ENCODE results near the gene PIP5K1B. TPM values are rescaled to one million over a fixed set of nuclear protein-coding genes. Genes with fewer than 3 reads are reported as not detected.

Gene PIP5K1B
- polyA plus RNA-seq, 1 donor (not counting 4 experiments of a cell fraction or from before 2014, with no cell fraction given): not detected

DNA sequence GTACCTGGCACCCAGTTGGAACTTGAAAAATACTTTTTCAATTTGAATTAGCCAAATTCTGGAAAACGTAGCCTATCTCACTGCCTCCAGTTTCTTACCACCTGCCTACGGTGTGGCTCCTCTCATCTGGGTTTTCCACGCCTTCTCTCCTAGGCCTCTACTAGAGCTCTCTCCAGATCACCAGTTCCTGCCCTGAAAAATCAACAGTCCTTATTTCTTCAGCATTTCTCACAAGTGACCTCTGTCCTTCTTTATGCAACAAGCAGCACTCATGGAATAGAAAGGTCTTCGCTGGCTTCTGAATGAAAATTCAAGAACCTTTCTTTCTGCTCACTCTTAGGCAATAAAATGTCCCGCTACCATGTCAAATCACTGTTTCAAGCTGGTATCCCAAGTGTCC is 64.8 kb downstream of the PIP5K1B start:
- H3K9me3 ChIP-seq (ENCODE audit: control insufficient read depth, low read depth, low read length): no peaks in the 10 kb centered on the region
- H3K4me2 ChIP-seq (ENCODE audit: control insufficient read depth, extremely low read depth, insufficient read depth, low read depth, low read length): no peak overlapping the region
- H3K9ac ChIP-seq (ENCODE audit: control insufficient read depth, extremely low read depth, insufficient read depth, low read length): no peak overlapping the region
- H3K36me3 ChIP-seq (ENCODE audit: control insufficient read depth in 2 of 2, extremely low read depth in 1 of 2, insufficient read depth in 2 of 2, low read length in 2 of 2): no peaks in the 10 kb centered on the region
- H3K4me1 ChIP-seq (ENCODE audit: control insufficient read depth, extremely low read depth, insufficient read depth, low read length): no peaks in the 10 kb centered on the region
- dilution Hi-C loops (cut with MboI; ENCODE audit: extremely low pct_ligation_motif_present, low sequenced_read_pairs): no loop called here
- TF ChIP-seq, protein P1, sequence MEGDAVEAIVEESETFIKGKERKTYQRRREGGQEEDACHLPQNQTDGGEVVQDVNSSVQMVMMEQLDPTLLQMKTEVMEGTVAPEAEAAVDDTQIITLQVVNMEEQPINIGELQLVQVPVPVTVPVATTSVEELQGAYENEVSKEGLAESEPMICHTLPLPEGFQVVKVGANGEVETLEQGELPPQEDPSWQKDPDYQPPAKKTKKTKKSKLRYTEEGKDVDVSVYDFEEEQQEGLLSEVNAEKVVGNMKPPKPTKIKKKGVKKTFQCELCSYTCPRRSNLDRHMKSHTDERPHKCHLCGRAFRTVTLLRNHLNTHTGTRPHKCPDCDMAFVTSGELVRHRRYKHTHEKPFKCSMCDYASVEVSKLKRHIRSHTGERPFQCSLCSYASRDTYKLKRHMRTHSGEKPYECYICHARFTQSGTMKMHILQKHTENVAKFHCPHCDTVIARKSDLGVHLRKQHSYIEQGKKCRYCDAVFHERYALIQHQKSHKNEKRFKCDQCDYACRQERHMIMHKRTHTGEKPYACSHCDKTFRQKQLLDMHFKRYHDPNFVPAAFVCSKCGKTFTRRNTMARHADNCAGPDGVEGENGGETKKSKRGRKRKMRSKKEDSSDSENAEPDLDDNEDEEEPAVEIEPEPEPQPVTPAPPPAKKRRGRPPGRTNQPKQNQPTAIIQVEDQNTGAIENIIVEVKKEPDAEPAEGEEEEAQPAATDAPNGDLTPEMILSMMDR (optimal IDR thresholded peaks at IDR 0.05 in 1 of 3, IDR thresholded peaks at IDR 0.05 in 1 of 3, conservative IDR thresholded peaks at IDR 0.05 in 1 of 3; ENCODE audit: extremely low read depth in 1 of 3, insufficient read depth in 2 of 3, low read length in 3 of 3): no peak
- TF ChIP-seq EZH2 (IDR thresholded peaks at IDR 0.05; ENCODE audit: low read length): no peak
- H3K79me2 ChIP-seq (ENCODE audit: control insufficient read depth, insufficient read depth, low read length): no peaks in the 10 kb centered on the region
- H3K27ac ChIP-seq (ENCODE audit: control insufficient read depth, insufficient read depth, low read length): no peak overlapping the region
- no peaks in the 10 kb centered on the region for H3K9me1 ChIP-seq (ENCODE audit: control insufficient read depth, extremely low read depth, insufficient read depth, low read length)
- no peaks in the 10 kb centered on the region for H3K27me3 ChIP-seq (ENCODE audit: control insufficient read depth, extremely low read depth, insufficient read depth, low read length)
- DNase-seq (ENCODE audit: low read depth, low spot score) (no peak), FAIRE-seq (no peak)
- H2AFZ ChIP-seq (ENCODE audit: control insufficient read depth, low read length): no peak overlapping the region
- no peaks in the 10 kb centered on the region for H4K20me1 ChIP-seq (ENCODE audit: control insufficient read depth, extremely low read depth, insufficient read depth, low read length)
- H3K4me3 ChIP-seq (ENCODE audit: control insufficient read depth in 2 of 3, extremely low read depth in 1 of 3, insufficient read depth in 2 of 3, low read depth in 1 of 3, low read length in 3 of 3): no peak overlapping the region

DNA sequence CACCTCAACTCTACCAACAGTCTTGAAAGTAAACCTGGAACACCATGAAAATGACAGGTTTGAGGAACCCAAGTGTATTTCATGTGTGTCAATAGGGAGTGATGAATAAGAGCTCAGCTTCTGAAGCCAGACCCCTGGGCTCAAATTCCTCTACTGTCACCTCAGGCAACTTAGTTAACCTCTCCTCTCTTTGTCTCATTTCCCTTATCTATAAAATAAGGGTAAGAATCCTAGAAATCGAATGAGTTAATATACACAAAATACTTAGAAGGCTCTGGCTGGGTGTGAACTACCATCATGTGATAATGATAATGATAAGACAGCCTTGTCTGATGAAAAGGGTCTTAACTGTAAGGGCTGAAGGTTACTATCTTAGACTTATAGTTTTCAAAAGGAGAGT is 66.3 kb downstream of the PIP5K1B start:
- no peak for TF ChIP-seq EZH2 (IDR thresholded peaks at IDR 0.05; ENCODE audit: low read length)
- TF ChIP-seq, protein P1 (optimal IDR thresholded peaks at IDR 0.05 in 1 of 3, IDR thresholded peaks at IDR 0.05 in 1 of 3, conservative IDR thresholded peaks at IDR 0.05 in 1 of 3; ENCODE audit: extremely low read depth in 1 of 3, insufficient read depth in 2 of 3, low read length in 3 of 3): no peak
- FAIRE-seq (no peak), DNase-seq (ENCODE audit: low read depth, low spot score) (no peak)
- H2AFZ ChIP-seq (ENCODE audit: control insufficient read depth, low read length): no peak overlapping the region
- H3K36me3 ChIP-seq (ENCODE audit: control insufficient read depth in 2 of 2, extremely low read depth in 1 of 2, insufficient read depth in 2 of 2, low read length in 2 of 2): no peaks in the 10 kb centered on the region
- dilution Hi-C loops (cut with MboI; ENCODE audit: extremely low pct_ligation_motif_present, low sequenced_read_pairs): no loop called here
- H3K27ac ChIP-seq (ENCODE audit: control insufficient read depth, insufficient read depth, low read length): no peak overlapping the region
- no peaks in the 10 kb centered on the region for H3K9me1 ChIP-seq (ENCODE audit: control insufficient read depth, extremely low read depth, insufficient read depth, low read length)
- no peak overlapping the region for H3K4me3 ChIP-seq (ENCODE audit: control insufficient read depth in 2 of 3, extremely low read depth in 1 of 3, insufficient read depth in 2 of 3, low read depth in 1 of 3, low read length in 3 of 3)
- H4K20me1 ChIP-seq (ENCODE audit: control insufficient read depth, extremely low read depth, insufficient read depth, low read length): no peaks in the 10 kb centered on the region
- H3K9ac ChIP-seq (ENCODE audit: control insufficient read depth, extremely low read depth, insufficient read depth, low read length): no peak overlapping the region
- no peaks in the 10 kb centered on the region for H3K4me1 ChIP-seq (ENCODE audit: control insufficient read depth, extremely low read depth, insufficient read depth, low read length)
- no peaks in the 10 kb centered on the region for H3K79me2 ChIP-seq (ENCODE audit: control insufficient read depth, insufficient read depth, low read length)
- no peak overlapping the region for H3K4me2 ChIP-seq (ENCODE audit: control insufficient read depth, extremely low read depth, insufficient read depth, low read depth, low read length)
- no peaks in the 10 kb centered on the region for H3K27me3 ChIP-seq (ENCODE audit: control insufficient read depth, extremely low read depth, insufficient read depth, low read length)
- H3K9me3 ChIP-seq (ENCODE audit: control insufficient read depth, low read depth, low read length): no peaks in the 10 kb centered on the region
